ENCODE measurements around the gene SCAF1.

Gene SCAF1

GRCh38 chr19:49699364-49699763 is 57.4 kb downstream of the SCAF1 start:
- H3K4me3 ChIP-seq (ENCODE audit: low read depth, low read length): no peak overlapping the region
- TF ChIP-seq, protein P1, sequence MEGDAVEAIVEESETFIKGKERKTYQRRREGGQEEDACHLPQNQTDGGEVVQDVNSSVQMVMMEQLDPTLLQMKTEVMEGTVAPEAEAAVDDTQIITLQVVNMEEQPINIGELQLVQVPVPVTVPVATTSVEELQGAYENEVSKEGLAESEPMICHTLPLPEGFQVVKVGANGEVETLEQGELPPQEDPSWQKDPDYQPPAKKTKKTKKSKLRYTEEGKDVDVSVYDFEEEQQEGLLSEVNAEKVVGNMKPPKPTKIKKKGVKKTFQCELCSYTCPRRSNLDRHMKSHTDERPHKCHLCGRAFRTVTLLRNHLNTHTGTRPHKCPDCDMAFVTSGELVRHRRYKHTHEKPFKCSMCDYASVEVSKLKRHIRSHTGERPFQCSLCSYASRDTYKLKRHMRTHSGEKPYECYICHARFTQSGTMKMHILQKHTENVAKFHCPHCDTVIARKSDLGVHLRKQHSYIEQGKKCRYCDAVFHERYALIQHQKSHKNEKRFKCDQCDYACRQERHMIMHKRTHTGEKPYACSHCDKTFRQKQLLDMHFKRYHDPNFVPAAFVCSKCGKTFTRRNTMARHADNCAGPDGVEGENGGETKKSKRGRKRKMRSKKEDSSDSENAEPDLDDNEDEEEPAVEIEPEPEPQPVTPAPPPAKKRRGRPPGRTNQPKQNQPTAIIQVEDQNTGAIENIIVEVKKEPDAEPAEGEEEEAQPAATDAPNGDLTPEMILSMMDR (IDR thresholded peaks at IDR 0.05; ENCODE audit: low read depth, low read length, missing control alignments): no peak
- no peak for DNase-seq (ENCODE audit: low read depth)
- in situ Hi-C loops (cut with HindIII; ENCODE audit: low sequenced_read_pairs): no loop called here

DNA sequence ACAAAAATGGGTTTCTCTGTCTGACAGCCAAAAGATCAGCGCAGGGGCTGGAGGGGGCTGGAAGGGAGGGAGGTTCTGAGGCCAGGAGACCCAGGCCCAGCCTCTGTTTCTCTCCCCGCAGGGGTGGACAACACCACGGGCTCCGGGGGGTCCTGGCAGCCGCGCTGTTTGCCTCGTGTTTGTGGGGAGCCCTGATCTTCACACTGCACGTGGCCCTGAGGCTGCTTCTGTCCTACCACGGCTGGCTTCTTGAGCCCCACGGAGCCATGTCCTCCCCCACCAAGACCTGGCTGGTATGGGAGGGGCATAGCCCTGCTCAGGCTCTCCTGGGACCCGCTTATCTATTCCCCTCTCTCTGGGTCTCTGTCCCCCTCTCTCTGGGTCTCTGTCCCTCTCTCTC is 58.6 kb downstream of the SCAF1 start:
- TF ChIP-seq, protein P1 (IDR thresholded peaks at IDR 0.05; ENCODE audit: low read depth, low read length, missing control alignments): no peak
- no peak for DNase-seq (ENCODE audit: low read depth)
- in situ Hi-C loops (cut with HindIII; ENCODE audit: low sequenced_read_pairs): no loop called here
- no peak overlapping the region for H3K4me3 ChIP-seq (ENCODE audit: low read depth, low read length)

GRCh38 chr19:49701271-49701786 is 59.3 kb downstream of the SCAF1 start:
- no peak overlapping the region for H3K4me3 ChIP-seq (ENCODE audit: low read depth, low read length)

DNA sequence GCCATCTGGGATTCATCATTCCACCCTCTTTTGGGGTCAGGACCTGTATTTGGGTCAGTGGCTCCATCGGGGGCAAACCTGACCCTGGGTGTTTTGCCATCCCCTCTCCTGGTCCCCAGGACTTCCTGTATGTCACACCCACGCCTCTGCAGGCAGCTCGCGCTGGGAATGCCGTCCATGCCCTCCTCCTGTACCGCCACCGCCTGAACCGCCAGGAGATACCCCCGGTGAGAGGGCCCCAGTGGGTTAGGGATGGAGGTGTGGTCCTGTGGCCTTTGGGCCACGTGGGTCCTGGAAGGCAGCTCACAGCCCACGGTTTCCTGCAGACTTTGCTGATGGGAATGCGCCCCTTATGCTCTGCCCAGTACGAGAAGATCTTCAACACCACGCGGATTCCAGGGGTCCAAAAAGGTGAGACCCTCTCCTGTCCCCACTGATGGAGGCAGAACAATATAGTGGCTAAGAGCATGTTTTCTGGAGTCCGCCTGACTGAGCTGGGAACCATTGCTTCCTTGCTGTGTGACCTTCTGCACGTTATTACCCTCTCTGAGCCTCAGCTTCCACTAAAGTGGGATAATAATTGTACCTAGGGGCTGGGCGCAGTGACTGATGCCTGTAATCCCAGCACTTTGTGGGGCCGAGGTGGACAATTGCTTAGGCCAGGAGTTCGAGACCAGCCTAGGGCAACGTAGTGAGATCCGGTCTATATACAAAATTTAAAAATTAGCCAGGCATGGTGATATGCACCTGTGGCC is 63.1 kb downstream of the SCAF1 start:
- no peak overlapping the region for H3K4me3 ChIP-seq (ENCODE audit: low read depth, low read length)
- in situ Hi-C loops (cut with HindIII; ENCODE audit: low sequenced_read_pairs): no loop called here
- TF ChIP-seq, protein P1 (IDR thresholded peaks at IDR 0.05; ENCODE audit: low read depth, low read length, missing control alignments): no peak
- no peak for DNase-seq (ENCODE audit: low read depth)

More at GRCh38 chr19:49701271-49701786, 59.3 kb downstream of the SCAF1 start:
- DNase-seq (ENCODE audit: low read depth): no peak
- in situ Hi-C loops (cut with HindIII; ENCODE audit: low sequenced_read_pairs): no loop called here
- TF ChIP-seq, protein P1 (IDR thresholded peaks at IDR 0.05; ENCODE audit: low read depth, low read length, missing control alignments): no peak

DNA sequence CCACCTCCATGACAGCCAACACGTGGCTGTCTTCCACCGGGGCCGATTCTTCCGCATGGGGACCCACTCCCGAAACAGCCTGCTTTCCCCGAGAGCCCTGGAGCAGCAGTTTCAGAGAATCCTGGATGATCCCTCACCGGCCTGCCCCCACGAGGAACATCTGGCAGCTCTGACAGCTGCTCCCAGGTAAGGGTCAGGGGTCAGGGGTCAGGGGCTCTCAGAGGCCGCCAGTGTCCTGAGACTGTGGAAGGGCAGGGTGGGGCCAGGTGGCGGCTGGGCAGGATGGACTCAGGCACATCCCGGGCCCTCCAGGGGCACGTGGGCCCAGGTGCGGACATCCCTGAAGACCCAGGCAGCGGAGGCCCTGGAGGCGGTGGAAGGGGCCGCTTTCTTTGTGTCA is 63.9 kb downstream of the SCAF1 start:
- TF ChIP-seq, protein P1 (IDR thresholded peaks at IDR 0.05; ENCODE audit: low read depth, low read length, missing control alignments): no peak
- in situ Hi-C loops (cut with HindIII; ENCODE audit: low sequenced_read_pairs): no loop called here
- no peak for DNase-seq (ENCODE audit: low read depth)

More for the DNA sequence above, 63.9 kb downstream of the SCAF1 start:
- H3K4me3 ChIP-seq (ENCODE audit: low read depth, low read length): no peak overlapping the region

All from astrocyte of the cerebellum (primary cell).